Measurements from ENCODE around the gene ST6GALNAC5. TPM values are rescaled to one million over a fixed set of nuclear protein-coding genes. Genes with fewer than 3 reads are reported as not detected.

ST6GALNAC5 gene
- total RNA-seq, 1 donor from 2014 or later, result 30.7 TPM

DNA sequence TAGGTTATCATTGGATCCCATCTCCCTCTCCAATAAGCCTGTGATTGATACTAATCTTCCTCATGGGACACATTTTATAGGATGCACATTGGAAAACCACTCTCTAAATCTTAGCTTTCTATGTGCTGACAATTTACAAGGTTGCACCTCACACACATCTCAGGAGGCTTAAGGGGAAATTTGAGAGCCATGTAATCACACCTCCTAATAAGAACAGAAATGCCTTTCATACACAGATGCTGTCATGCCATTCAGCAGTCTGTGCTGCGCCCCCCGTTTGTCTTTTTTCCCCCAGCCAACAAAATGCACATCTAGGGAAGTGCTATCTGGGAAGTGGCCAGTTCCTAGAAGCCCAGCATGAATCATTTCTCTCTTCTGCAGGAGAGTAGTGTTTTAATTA, 154.5 kb downstream of the ST6GALNAC5 start:
- Histone ChIP-seq H3F3A (ENCODE audit: low read depth) (peaks cover 11% of the 10 kb centered on the region), H4K20me1 (ENCODE audit: low read depth) (peaks cover 2% of the 10 kb centered on the region), H3K27me3 (no peaks in the 10 kb centered on the region), H3K4me3 (no peak overlapping the region), H3K9me3 (ENCODE audit: low read depth) (no peaks in the 10 kb centered on the region), H3K79me2 (ENCODE audit: low read depth) (no peaks in the 10 kb centered on the region), H3K9ac (no peak overlapping the region), H3K27ac (no peak overlapping the region), H3K4me1 (peaks cover 34% of the 10 kb centered on the region), H2AFZ (replicated peaks) (no peak overlapping the region), H3K36me3 (no peaks in the 10 kb centered on the region), H3K4me2 (no peak overlapping the region)
- TF ChIP-seq EZH2 (IDR thresholded peaks at IDR 0.05), result no peak
- no peak for TF ChIP-seq EZH2phosphoT487 (IDR thresholded peaks at IDR 0.05)
- no peak for TF ChIP-seq CTCF (IDR thresholded peaks at IDR 0.05)
- Mint-ChIP-seq H3K27me3 (ENCODE audit: insufficient read depth, low read depth) (peaks cover 2% of the 10 kb centered on the region), H3K4me3 (no peak overlapping the region), H3K27ac (no peak overlapping the region), H3K4me1 (peaks cover 67% of the 10 kb centered on the region), H3K36me3 (peaks cover 5% of the 10 kb centered on the region), H3K9me3 (no peaks in the 10 kb centered on the region)
- no peak for DNase-seq (ENCODE audit: low spot score)

GRCh38 chr1:77024500-77024899, 157.2 kb downstream of the ST6GALNAC5 start:
- H3K4me2 ChIP-seq, result no peak overlapping the region
- H3K79me2 ChIP-seq (ENCODE audit: low read depth), result no peaks in the 10 kb centered on the region
- no peak for DNase-seq (ENCODE audit: low spot score)
- peaks cover 27% of the 10 kb centered on the region for H3K4me1 ChIP-seq
- H3K9me3 ChIP-seq (ENCODE audit: low read depth), result no peaks in the 10 kb centered on the region
- Mint-ChIP-seq H3K4me3 (no peak overlapping the region), H3K4me1 (peaks cover 63% of the 10 kb centered on the region), H3K27ac (no peak overlapping the region), H3K9me3 (no peaks in the 10 kb centered on the region), H3K27me3 (ENCODE audit: insufficient read depth, low read depth) (peaks cover 2% of the 10 kb centered on the region), H3K36me3 (peaks cover 5% of the 10 kb centered on the region)
- no peaks in the 10 kb centered on the region for H3F3A ChIP-seq (ENCODE audit: low read depth)
- H2AFZ ChIP-seq (replicated peaks), result no peak overlapping the region
- H3K9ac ChIP-seq, result no peak overlapping the region
- H3K27ac ChIP-seq, result no peak overlapping the region
- TF ChIP-seq EZH2phosphoT487 (IDR thresholded peaks at IDR 0.05), result no peak
- no peak for TF ChIP-seq CTCF (IDR thresholded peaks at IDR 0.05)
- no peak for TF ChIP-seq EZH2 (IDR thresholded peaks at IDR 0.05)
- no peaks in the 10 kb centered on the region for H4K20me1 ChIP-seq (ENCODE audit: low read depth)
- H3K36me3 ChIP-seq, result no peaks in the 10 kb centered on the region
- no peak overlapping the region for H3K4me3 ChIP-seq
- no peaks in the 10 kb centered on the region for H3K27me3 ChIP-seq

DNA sequence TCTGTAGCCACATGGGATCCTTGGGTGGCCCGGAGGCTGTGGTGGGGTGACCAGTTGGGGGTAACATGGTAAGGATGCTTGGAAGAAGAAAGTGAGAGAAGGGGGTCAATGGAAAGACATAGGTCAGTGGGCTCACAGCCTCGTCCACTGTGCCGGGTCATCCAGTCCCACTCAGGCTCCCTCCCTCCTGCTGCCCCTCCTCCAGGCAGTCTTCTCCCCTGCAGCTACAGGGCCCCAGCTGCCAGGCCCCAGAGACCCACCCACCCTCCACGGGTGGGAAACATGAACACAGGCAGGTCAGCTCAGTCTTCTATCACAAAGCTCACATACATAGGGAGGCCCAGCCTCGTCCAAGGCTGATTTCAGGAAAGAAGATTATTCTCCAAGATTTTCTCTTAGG, 158.3 kb downstream of the ST6GALNAC5 start:
- Histone ChIP-seq H3K79me2 (ENCODE audit: low read depth) (no peaks in the 10 kb centered on the region), H3K27me3 (no peaks in the 10 kb centered on the region), H3K9ac (no peak overlapping the region), H3K36me3 (no peaks in the 10 kb centered on the region), H3K4me3 (no peak overlapping the region), H3K27ac (no peak overlapping the region), H2AFZ (replicated peaks) (no peak overlapping the region), H3K9me3 (ENCODE audit: low read depth) (no peaks in the 10 kb centered on the region), H3K4me1 (peaks cover 23% of the 10 kb centered on the region), H3K4me2 (no peak overlapping the region), H4K20me1 (ENCODE audit: low read depth) (peaks cover 3% of the 10 kb centered on the region), H3F3A (ENCODE audit: low read depth) (no peaks in the 10 kb centered on the region)
- H3K4me1 Mint-ChIP-seq, result peaks cover 62% of the 10 kb centered on the region
- peaks cover 4% of the 10 kb centered on the region for H3K36me3 Mint-ChIP-seq
- peaks cover 2% of the 10 kb centered on the region for H3K27me3 Mint-ChIP-seq (ENCODE audit: insufficient read depth, low read depth)
- H3K27ac Mint-ChIP-seq, result no peak overlapping the region
- DNase-seq (ENCODE audit: low spot score), result no peak
- no peak overlapping the region for H3K4me3 Mint-ChIP-seq
- no peaks in the 10 kb centered on the region for H3K9me3 Mint-ChIP-seq
- TF ChIP-seq EZH2 (IDR thresholded peaks at IDR 0.05) (no peak), CTCF (IDR thresholded peaks at IDR 0.05) (no peak), EZH2phosphoT487 (IDR thresholded peaks at IDR 0.05) (no peak)
